Activated B cell treated with CpG ODN at 0.5 μM for 24 hours (primary cell): ENCODE measurements around the gene MAPK8IP2. TPM values are rescaled to one million over a fixed set of nuclear protein-coding genes. Genes with fewer than 3 reads are reported as not detected.

Experiments
- ATAC-seq: fragments of 200-7000 bp; cut with Tn5 transposase; one replicate; pipeline ENCODE4 v1.10.0; 2021; ENCODE audit warnings: low read depth, mild to moderate bottlenecking, moderate library complexity
- CTCF ChIA-PET: fragments of 350-600 bp; sonication (Branson Sonifier 250); formaldehyde crosslinking; loops from one replicate; lab custom pipeline; 2021; ENCODE audit warnings: antibody characterized with exemption; lab: Charles Lee
- POLR2A ChIA-PET: fragments of 350-600 bp; sonication (Branson Sonifier 250); formaldehyde crosslinking; loops from one replicate; lab custom pipeline; 2021; ENCODE audit warnings: antibody characterized with exemption; lab: Charles Lee
- DNase-seq: peaks from one replicate; pipeline ENCODE4 v3.0.0; 2022
- H3K27ac Mint-ChIP-seq: one replicate; pipeline ENCODE4 v1.8.0; 2020; ENCODE audit warnings: mixed read lengths
- H3K27me3 Mint-ChIP-seq: one replicate; pipeline ENCODE4 v1.8.0; 2021; ENCODE audit warnings: mixed read lengths
- H3K36me3 Mint-ChIP-seq: one replicate; pipeline ENCODE4 v1.8.0; 2021; ENCODE audit warnings: low read depth, mixed read lengths
- H3K4me1 Mint-ChIP-seq: one replicate; pipeline ENCODE4 v1.8.0; 2021; ENCODE audit warnings: mixed read lengths
- H3K4me3 Mint-ChIP-seq: one replicate; pipeline ENCODE4 v1.8.0; 2020; ENCODE audit warnings: mild to moderate bottlenecking, mixed read lengths
- H3K9me3 Mint-ChIP-seq: one replicate; pipeline ENCODE4 v1.8.0; 2020; ENCODE audit warnings: mixed read lengths
- intact Hi-C: fragments of 100-400 bp; cut with micrococcal nuclease; formaldehyde crosslinking; loops from one replicate; pipeline ENCODE4 v1.15.1; 2024
- total RNA-seq: library from RNA; stranded (reverse); gene quantifications from 2 replicates; pipeline ENCODE4 v1.2.3, GENCODE V29; 2022
- TF ChIP-seq, protein P1 (sequence below): fragments of 200-600 bp; IDR thresholded peaks from one replicate; pipeline ENCODE4 v1.8.0; 2022; ENCODE audit warnings: antibody characterized with exemption, mild to moderate bottlenecking

Gene MAPK8IP2
- total RNA-seq, 1 donor from 2014 or later = 0.18 TPM

GRCh38 chr22:50575426-50575941 is 25.1 kb upstream of the MAPK8IP2 start:
- Mint-ChIP-seq H3K27me3 (no peaks in the 10 kb centered on the region), H3K4me1 (peaks cover 7% of the 10 kb centered on the region), H3K27ac (no peak overlapping the region), H3K36me3 (peaks cover 22% of the 10 kb centered on the region), H3K4me3 (no peak overlapping the region), H3K9me3 (no peaks in the 10 kb centered on the region)
- POLR2A ChIA-PET = interaction anchor here (0.6 to 0.9 kb wide), 2 partner anchors 32 to 53 kb away, joined by 3 read pairs; no protein-coding TSS in a partner anchor
- CTCF ChIA-PET = no interaction called here
- intact Hi-C loops = no loop called here
- TF ChIP-seq, protein P1, sequence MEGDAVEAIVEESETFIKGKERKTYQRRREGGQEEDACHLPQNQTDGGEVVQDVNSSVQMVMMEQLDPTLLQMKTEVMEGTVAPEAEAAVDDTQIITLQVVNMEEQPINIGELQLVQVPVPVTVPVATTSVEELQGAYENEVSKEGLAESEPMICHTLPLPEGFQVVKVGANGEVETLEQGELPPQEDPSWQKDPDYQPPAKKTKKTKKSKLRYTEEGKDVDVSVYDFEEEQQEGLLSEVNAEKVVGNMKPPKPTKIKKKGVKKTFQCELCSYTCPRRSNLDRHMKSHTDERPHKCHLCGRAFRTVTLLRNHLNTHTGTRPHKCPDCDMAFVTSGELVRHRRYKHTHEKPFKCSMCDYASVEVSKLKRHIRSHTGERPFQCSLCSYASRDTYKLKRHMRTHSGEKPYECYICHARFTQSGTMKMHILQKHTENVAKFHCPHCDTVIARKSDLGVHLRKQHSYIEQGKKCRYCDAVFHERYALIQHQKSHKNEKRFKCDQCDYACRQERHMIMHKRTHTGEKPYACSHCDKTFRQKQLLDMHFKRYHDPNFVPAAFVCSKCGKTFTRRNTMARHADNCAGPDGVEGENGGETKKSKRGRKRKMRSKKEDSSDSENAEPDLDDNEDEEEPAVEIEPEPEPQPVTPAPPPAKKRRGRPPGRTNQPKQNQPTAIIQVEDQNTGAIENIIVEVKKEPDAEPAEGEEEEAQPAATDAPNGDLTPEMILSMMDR = no peak
- DNase-seq (no peak), ATAC-seq (no peak)

- POLR2A ChIA-PET = no interaction called here
- Mint-ChIP-seq H3K27me3 (no peaks in the 10 kb centered on the region), H3K4me3 (no peak overlapping the region), H3K9me3 (no peaks in the 10 kb centered on the region), H3K27ac (no peak overlapping the region), H3K4me1 (peaks cover 9% of the 10 kb centered on the region), H3K36me3 (peaks cover 18% of the 10 kb centered on the region)
- DNase-seq = no peak
- CTCF ChIA-PET = no interaction called here
- ATAC-seq = no peak
- TF ChIP-seq, protein P1 = no peak
- intact Hi-C loops = no loop called here
These were observed 24.5 kb upstream of the MAPK8IP2 start for GRCh38 chr22:50576070-50576469.

DNA sequence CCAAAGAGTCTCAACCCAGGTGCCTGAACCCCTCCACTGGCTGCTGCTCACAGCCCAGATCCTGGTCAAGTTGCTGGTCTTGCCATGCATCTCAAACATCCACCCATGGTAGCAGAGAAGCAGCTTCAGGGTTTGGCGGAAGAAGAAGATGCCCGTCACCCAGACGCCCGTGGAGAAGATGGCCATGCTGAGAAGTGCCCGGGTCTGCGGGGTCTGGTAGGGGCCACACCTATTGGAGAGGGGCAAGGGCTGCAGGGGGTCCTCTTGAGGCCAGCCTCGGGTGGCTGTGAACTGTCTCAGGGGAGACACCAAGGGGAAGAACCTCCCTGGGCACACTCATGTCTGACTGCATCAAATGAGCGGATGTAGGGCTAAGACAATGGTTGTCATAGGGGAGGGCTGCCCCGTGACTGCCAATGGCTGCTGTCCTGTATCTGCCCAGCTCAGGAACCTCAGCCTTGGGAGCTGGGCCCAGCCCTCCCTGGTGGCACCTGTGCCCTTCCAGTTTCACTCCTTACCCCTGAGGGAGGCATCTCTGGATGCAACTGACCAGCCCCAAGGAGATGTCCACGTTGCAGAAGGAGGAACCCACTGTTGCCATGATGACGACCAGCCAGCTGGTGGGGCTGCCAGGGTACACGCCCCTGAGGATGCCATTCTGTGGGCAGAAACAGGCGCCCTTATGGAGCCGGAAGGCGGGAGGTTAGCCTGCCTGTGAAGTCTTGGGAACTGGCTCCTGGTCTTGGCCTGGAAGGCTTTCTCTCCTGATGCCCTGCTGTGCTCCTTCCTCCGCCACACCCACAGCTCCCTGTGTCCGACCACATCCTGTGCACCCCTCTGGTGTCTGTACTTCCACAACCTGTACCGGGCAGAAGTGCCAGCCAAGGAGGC is 23.5 kb upstream of the MAPK8IP2 start:
- DNase-seq (no peak), ATAC-seq (no peak)
- no peaks in the 10 kb centered on the region for H3K9me3 Mint-ChIP-seq
- ChIA-PET CTCF (no interaction called here), POLR2A (interaction anchor here (0.9 to 2.2 kb wide), 5 partner anchors 12 to 45 kb away, joined by 3 to 10 read pairs (median 3); partner anchors contain the start of gene SYCE3)
- intact Hi-C loops = no loop called here
- H3K36me3 Mint-ChIP-seq = peaks cover 14% of the 10 kb centered on the region
- H3K4me3 Mint-ChIP-seq = no peak overlapping the region
- H3K4me1 Mint-ChIP-seq = peaks cover 18% of the 10 kb centered on the region
- no peak overlapping the region for H3K27ac Mint-ChIP-seq
- TF ChIP-seq, protein P1 = no peak
- H3K27me3 Mint-ChIP-seq = no peaks in the 10 kb centered on the region

- H3K36me3 Mint-ChIP-seq = peaks cover 14% of the 10 kb centered on the region
- H3K4me3 Mint-ChIP-seq = no peak overlapping the region
- ChIA-PET CTCF (no interaction called here), POLR2A (interaction anchor here (0.9 to 2.2 kb wide), 5 partner anchors 12 to 46 kb away, joined by 3 to 10 read pairs (median 3); partner anchors contain the start of gene SYCE3)
- H3K27ac Mint-ChIP-seq = no peak overlapping the region
- TF ChIP-seq, protein P1 = no peak
- ATAC-seq = no peak
- H3K9me3 Mint-ChIP-seq = no peaks in the 10 kb centered on the region
- H3K4me1 Mint-ChIP-seq = peaks cover 18% of the 10 kb centered on the region
- intact Hi-C loops = no loop called here
- no peaks in the 10 kb centered on the region for H3K27me3 Mint-ChIP-seq
- no peak for DNase-seq
These were observed 23.0 kb upstream of the MAPK8IP2 start for GRCh38 chr22:50577697-50577986.
